SK-N-SH (cell line): ENCODE measurements around the gene BOD1. TPM values are rescaled to one million over a fixed set of nuclear protein-coding genes. Genes with fewer than 3 reads are reported as not detected.

Source experiments
- CTCF ChIA-PET: fragments of 300-600, 350-600 bp; formaldehyde crosslinking; extraction: SDS; loops from one replicate; lab custom pipeline; 2021; lab: Yijun Ruan, JAX
- POLR2A ChIA-PET: fragments of 350-600 bp; sonication (Branson Sonifier 250); formaldehyde crosslinking; extraction: SDS; loops from one replicate; lab custom pipeline; 2020; ENCODE audit warnings: antibody characterized with exemption, inconsistent platforms; lab: Yijun Ruan, JAX
- DNase-seq: peaks from one replicate; pipeline ENCODE4 v3.0.0; 2012
- H2AFZ ChIP-seq: fragments of 200-600 bp; sonication (generic); 2 replicates; pipeline ENCODE4 v1.8.1; 2016; ENCODE audit warnings: antibody characterized with exemption, mild to moderate bottlenecking, low read depth
- H3F3A ChIP-seq: fragments of 200-600 bp; sonication (generic); replicated peaks from 2 replicates; pipeline ENCODE3; 2016; ENCODE audit warnings: antibody characterized with exemption, mild to moderate bottlenecking; ENCODE audit not compliant: insufficient read depth
- H3K27ac ChIP-seq, 2 experiments: fragments of 200-500 bp in 1 of 2; fragments of 200-600 bp in 1 of 2; sonication (Bioruptor generic) in 1 of 2; sonication (generic), shearing (Covaris generic) in 1 of 2; 2 replicates each; pipeline versions ENCODE4 v1.5.1 to v1.6.1; 2014 to 2016; ENCODE audit warnings: low read depth in 2 of 2, inconsistent platforms in 1 of 2, low read length in 1 of 2, mild to moderate bottlenecking in 1 of 2, mixed read lengths in 1 of 2
- H3K27me3 ChIP-seq: fragments of 200-600 bp; sonication (generic), shearing (Covaris generic); 2 replicates; pipeline ENCODE4 v1.6.1; 2016; ENCODE audit warnings: mixed run types; ENCODE audit not compliant: insufficient read depth
- H3K36me3 ChIP-seq, 2 experiments: fragments of 200-500 bp in 1 of 2; fragments of 200-600 bp in 1 of 2; sonication (Bioruptor generic) in 1 of 2; sonication (generic) in 1 of 2; replicated peaks in 1 of 2; 2 replicates each; pipeline versions ENCODE3 to v1.5.1; 2014 to 2016; ENCODE audit warnings: low read length in 1 of 2, mild to moderate bottlenecking in 1 of 2; ENCODE audit not compliant: insufficient read depth in 2 of 2, control insufficient read depth in 1 of 2
- H3K4me1 ChIP-seq, 2 experiments: fragments of 200-500 bp in 1 of 2; fragments of 200-600 bp in 1 of 2; sonication (Bioruptor generic) in 1 of 2; sonication (generic), shearing (Covaris generic) in 1 of 2; 2 replicates each; pipeline versions ENCODE4 v1.5.1 to v1.6.1; 2014 to 2016; ENCODE audit warnings: low read depth in 1 of 2, low read length in 1 of 2, mixed run types in 1 of 2; ENCODE audit not compliant: insufficient read depth in 2 of 2, control insufficient read depth in 1 of 2
- H3K4me2 ChIP-seq: fragments of 200-600 bp; sonication (generic), shearing (Covaris generic); 2 replicates; pipeline ENCODE4 v1.6.1; 2017; ENCODE audit warnings: mixed run types
- H3K4me3 ChIP-seq, 2 experiments: fragments of 200-500 bp in 1 of 2; fragments of 200-600 bp in 1 of 2; sonication (Bioruptor generic) in 1 of 2; sonication (generic), shearing (Covaris generic) in 1 of 2; 2 replicates each; pipeline versions ENCODE4 v1.5.1 to v1.8.1; 2014 to 2016; ENCODE audit warnings: low read depth in 2 of 2, inconsistent platforms in 1 of 2, low read length in 1 of 2, mild to moderate bottlenecking in 1 of 2, mixed read lengths in 1 of 2, moderate library complexity in 1 of 2
- H3K79me2 ChIP-seq: fragments of 200-600 bp; sonication (generic); 2 replicates; pipeline ENCODE4 v1.8.1; 2017; ENCODE audit warnings: mild to moderate bottlenecking; ENCODE audit not compliant: insufficient read depth
- H3K9ac ChIP-seq: fragments of 200-600 bp; sonication (generic); 2 replicates; pipeline ENCODE4 v1.6.1; 2017; ENCODE audit warnings: mixed run types
- H3K9me2 ChIP-seq: fragments of 200-600 bp; sonication (generic); 2 replicates; pipeline ENCODE4 v1.6.1; 2017; ENCODE audit warnings: mixed run types
- H3K9me3 ChIP-seq: fragments of 200-600 bp; sonication (generic); 2 replicates; pipeline ENCODE4 v1.6.1; 2017; ENCODE audit warnings: mixed run types, mild to moderate bottlenecking, moderate library complexity
- H4K20me1 ChIP-seq: fragments of 200-600 bp; sonication (generic); 2 replicates; pipeline ENCODE4 v1.6.1; 2017; ENCODE audit warnings: mild to moderate bottlenecking, mixed run types; ENCODE audit not compliant: insufficient read depth
- CHD2 ChIP-seq: fragments of 150-350 bp; IDR thresholded peaks from 2 replicates; pipeline ENCODE4 v1.6.1; 2018; ENCODE audit warnings: low read length; ENCODE audit not compliant: partially characterized antibody
- ELF1 ChIP-seq: IDR thresholded peaks from 2 replicates; pipeline ENCODE4 v1.4.0; 2012
- FOSL2 ChIP-seq: IDR thresholded peaks from 2 replicates; pipeline ENCODE4 v1.4.0; 2012; ENCODE audit warnings: low read depth, mild to moderate bottlenecking, moderate library complexity, borderline replicate concordance
- FOXJ3 ChIP-seq: sonication (generic); formaldehyde crosslinking; IDR thresholded peaks from 2 replicates; pipeline ENCODE4 v1.5.1; 2020; ENCODE audit warnings: mild to moderate bottlenecking, missing genetic modification reagents
- GABPA ChIP-seq: IDR thresholded peaks from 2 replicates; pipeline ENCODE4 v1.4.0; 2012; ENCODE audit warnings: low read depth, mild to moderate bottlenecking
- GATA2 ChIP-seq: sonication (generic); formaldehyde crosslinking; IDR thresholded peaks from 2 replicates; pipeline ENCODE4 v1.5.0; 2020; ENCODE audit warnings: mild to moderate bottlenecking, missing genetic modification reagents
- MEF2A ChIP-seq: IDR thresholded peaks from 2 replicates; pipeline ENCODE4 v1.4.0; 2012; ENCODE audit warnings: low read depth, borderline replicate concordance
- MXI1 ChIP-seq: IDR thresholded peaks from 2 replicates; pipeline ENCODE4 v1.6.1; 2012; ENCODE audit warnings: mild to moderate bottlenecking, low read depth, low read length, improper control_type of control experiment
- NFIC ChIP-seq: IDR thresholded peaks from 2 replicates; pipeline ENCODE4 v1.4.0; 2012; ENCODE audit warnings: borderline replicate concordance
- PBX3 ChIP-seq: IDR thresholded peaks from 2 replicates; pipeline ENCODE4; 2012
- POLR2AphosphoS5 ChIP-seq: IDR thresholded peaks from 2 replicates; pipeline ENCODE4 v1.6.1; 2012; ENCODE audit warnings: low read depth, low read length
- RAD21 ChIP-seq: IDR thresholded peaks from 2 replicates; pipeline ENCODE4 v1.6.1; 2012; ENCODE audit warnings: mild to moderate bottlenecking, low read length
- RCOR1 ChIP-seq: fragments of 150-350 bp; IDR thresholded peaks from 2 replicates; pipeline ENCODE4 v1.6.1; 2017; ENCODE audit warnings: antibody characterized with exemption, low read length
- RFX5 ChIP-seq: IDR thresholded peaks from 2 replicates; pipeline ENCODE4 v1.6.1; 2012; ENCODE audit warnings: mild to moderate bottlenecking, improper control_type of control experiment, low read length
- RXRA ChIP-seq: IDR thresholded peaks from 2 replicates; pipeline ENCODE4 v1.4.0; 2012; ENCODE audit warnings: low read depth, mild to moderate bottlenecking, borderline replicate concordance
- TCF12 ChIP-seq: IDR thresholded peaks from 2 replicates; pipeline ENCODE4 v1.4.0; 2012
- USF1 ChIP-seq: IDR thresholded peaks from 2 replicates; pipeline ENCODE4 v1.4.0; 2012; ENCODE audit warnings: low read depth, borderline replicate concordance
- USF2 ChIP-seq: fragments of 150-350 bp; IDR thresholded peaks from 2 replicates; pipeline ENCODE4 v1.6.1; 2017; ENCODE audit warnings: antibody characterized with exemption, low read length, low read depth, borderline replicate concordance
- YY1 ChIP-seq: IDR thresholded peaks from 2 replicates; pipeline ENCODE4 v1.4.0; 2012; ENCODE audit warnings: low read depth, mild to moderate bottlenecking
- WGBS: methylation state at CpG from one replicate; pipeline ENCODE4 v1.1.6; 2017; ENCODE audit warnings: low lambda C conversion rate; 5-methylcytosine and 5-hydroxymethylcytosine counted together
- polyA plus RNA-seq, 3 experiments: library from polyadenylated mRNA; depleted of rRNA; stranded (reverse); fragments of >200 nt; gene quantifications; 2 replicates each; pipeline ENCODE4 v1.2.3, GENCODE V29; 2012

Gene BOD1
- polyA plus RNA-seq, 1 of the 3 experiments (the other 2 are of a cell fraction): 45.3 TPM

GRCh38 chr5:173616577-173617118 lies at the start of gene BOD1 (continued):
- TF ChIP-seq RXRA (no peak), MEF2A (no peak), GATA2 (CRISPR knock-in tag) (no peak), RCOR1 (no peak), MXI1 (peak; percentile 82; the same call in 1 of the 2 replicates), RFX5 (no peak), USF2 (no peak; the same call in 1 of the 2 replicates), POLR2AphosphoS5 (peak; percentile 61), TCF12 (peak; percentile 48; the same call in 1 of the 2 replicates), ELF1 (peak; percentile 64), PBX3 (no peak; the same call in 1 of the 2 replicates)

GRCh38 chr5:173665326-173665725 lies 48.9 kb upstream of the BOD1 start:
- POLR2A ChIA-PET: no interaction called here
- 61% methylated on average over 3 of the region's 4 CpGs for WGBS
- DNase-seq: no peak

More at GRCh38 chr5:173665326-173665725, 48.9 kb upstream of the BOD1 start:
- no peaks in the 10 kb centered on the region for H3K36me3 ChIP-seq
- no peak overlapping the region for H3K9ac ChIP-seq
- H3K4me1 ChIP-seq: peaks cover 0 to 2% of the 10 kb centered on the region in 2 experiments; a peak in 2 of 4 replicates
- no peak overlapping the region for H3K4me2 ChIP-seq
- CTCF ChIA-PET: interaction anchor here (1.4 kb wide), 1 partner anchor 260 kb away, joined by 4 read pairs; no protein-coding TSS in a partner anchor
- H3K27ac ChIP-seq: no peak overlapping the region; a peak in 1 of 4 replicates
- no peaks in the 10 kb centered on the region for H4K20me1 ChIP-seq
- no peaks in the 10 kb centered on the region for H3K9me3 ChIP-seq
- H3K27me3 ChIP-seq: no peaks in the 10 kb centered on the region
- H3K4me3 ChIP-seq: no peak overlapping the region
- H3F3A ChIP-seq: no peaks in the 10 kb centered on the region
- no peaks in the 10 kb centered on the region for H3K79me2 ChIP-seq
- TF ChIP-seq USF1: no peak
- TF ChIP-seq RXRA: no peak
- no peak for TF ChIP-seq RAD21
- TF ChIP-seq GABPA: no peak
- no peak for TF ChIP-seq CHD2
- TF ChIP-seq FOXJ3 (CRISPR knock-in tag): no peak
- TF ChIP-seq YY1: no peak
- TF ChIP-seq FOSL2: no peak
- no peak for TF ChIP-seq NFIC
- TF ChIP-seq, all 33 proteins: peak for 0
- Histone ChIP-seq H2AFZ (no peak overlapping the region), H3K9me2 (no peaks in the 10 kb centered on the region)
